Measurements from ENCODE around the gene ADAMTS16. TPM values are rescaled to one million over a fixed set of nuclear protein-coding genes. Genes with fewer than 3 reads are reported as not detected.

The ADAMTS16 gene
- total and polyA plus RNA-seq, 9 donors, result 4.3 to 12.1 (median 6.4) TPM

- Histone ChIP-seq H3K36me3 (ENCODE audit: control insufficient read depth, insufficient read depth, low read length) (no peaks in the 10 kb centered on the region), H3K27me3 (ENCODE audit: control insufficient read depth, insufficient read depth, low read length) (no peaks in the 10 kb centered on the region), H3K4me1 (ENCODE audit: control insufficient read depth, insufficient read depth, low read length) (peaks cover 4% of the 10 kb centered on the region), H3K4me3 (ENCODE audit: low read length) (no peak overlapping the region), H3K27ac (ENCODE audit: low read length) (no peak overlapping the region), H3K9me3 (replicated peaks; ENCODE audit: control insufficient read depth, low read depth, low read length) (peaks cover 4% of the 10 kb centered on the region)
- DNase-seq, result peak; percentile 16
- 100% methylated on average over 2 of the region's 7 CpGs for WGBS (ENCODE audit: insufficient coverage)
These were observed 151.2 kb downstream of the ADAMTS16 start for GRCh38 chr5:5291357-5291756.

GRCh38 chr5:5293029-5293428 lies 152.9 kb downstream of the ADAMTS16 start:
- Histone ChIP-seq H3K9me3 (replicated peaks; ENCODE audit: control insufficient read depth, low read depth, low read length) (peaks cover 4% of the 10 kb centered on the region), H3K36me3 (ENCODE audit: control insufficient read depth, insufficient read depth, low read length) (no peaks in the 10 kb centered on the region), H3K4me3 (ENCODE audit: low read length) (no peak overlapping the region), H3K27ac (ENCODE audit: low read length) (no peak overlapping the region), H3K27me3 (ENCODE audit: control insufficient read depth, insufficient read depth, low read length) (no peaks in the 10 kb centered on the region), H3K4me1 (ENCODE audit: control insufficient read depth, insufficient read depth, low read length) (peaks cover 7% of the 10 kb centered on the region)
- no peak for DNase-seq
- WGBS (ENCODE audit: insufficient coverage), result 74% methylated on average over 3 of the region's 5 CpGs

DNA sequence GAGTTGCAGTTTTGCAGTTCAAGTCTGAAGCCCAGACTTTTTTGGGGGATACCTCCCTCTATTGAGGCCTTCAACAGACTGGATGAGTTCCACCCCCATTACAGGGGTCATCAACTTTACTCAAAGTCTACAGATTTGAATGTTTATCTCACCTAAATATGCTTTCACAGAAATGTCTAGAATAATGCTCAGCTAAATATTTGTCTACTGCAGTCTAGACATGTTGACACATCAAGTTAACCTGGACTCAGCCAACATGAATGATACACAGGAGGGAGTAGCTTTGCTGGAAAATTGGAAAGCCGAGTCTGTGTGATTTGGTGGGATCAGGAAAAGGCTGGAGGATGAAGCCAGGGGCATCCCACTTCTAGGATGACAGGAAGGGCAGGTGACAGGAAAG lies 154.3 kb downstream of the ADAMTS16 start:
- peaks cover 4% of the 10 kb centered on the region for H3K9me3 ChIP-seq (replicated peaks; ENCODE audit: control insufficient read depth, low read depth, low read length)
- H3K27ac ChIP-seq (ENCODE audit: low read length), result no peak overlapping the region
- H3K36me3 ChIP-seq (ENCODE audit: control insufficient read depth, insufficient read depth, low read length), result no peaks in the 10 kb centered on the region
- H3K27me3 ChIP-seq (ENCODE audit: control insufficient read depth, insufficient read depth, low read length), result no peaks in the 10 kb centered on the region
- H3K4me3 ChIP-seq (ENCODE audit: low read length), result no peak overlapping the region
- no peak for DNase-seq
- H3K4me1 ChIP-seq (ENCODE audit: control insufficient read depth, insufficient read depth, low read length), result peaks cover 15% of the 10 kb centered on the region
- WGBS (ENCODE audit: insufficient coverage), result no CpG with 5 or more reads among the region's 1 CpG

- WGBS (ENCODE audit: insufficient coverage), result 56% methylated on average over 4 of the region's 4 CpGs
- Histone ChIP-seq H3K9me3 (replicated peaks; ENCODE audit: control insufficient read depth, low read depth, low read length) (peaks cover 4% of the 10 kb centered on the region), H3K27me3 (ENCODE audit: control insufficient read depth, insufficient read depth, low read length) (no peaks in the 10 kb centered on the region), H3K4me1 (ENCODE audit: control insufficient read depth, insufficient read depth, low read length) (peaks cover 15% of the 10 kb centered on the region), H3K36me3 (ENCODE audit: control insufficient read depth, insufficient read depth, low read length) (no peaks in the 10 kb centered on the region), H3K4me3 (ENCODE audit: low read length) (no peak overlapping the region), H3K27ac (ENCODE audit: low read length) (no peak overlapping the region)
- no peak for DNase-seq
These were observed 155.2 kb downstream of the ADAMTS16 start for GRCh38 chr5:5295351-5295750.

- H3K36me3 ChIP-seq (ENCODE audit: control insufficient read depth, insufficient read depth, low read length), result no peaks in the 10 kb centered on the region
- 60% methylated on average over 1 of the region's 6 CpGs for WGBS (ENCODE audit: insufficient coverage)
- DNase-seq, result no peak
- H3K9me3 ChIP-seq (replicated peaks; ENCODE audit: control insufficient read depth, low read depth, low read length), result peaks cover 4% of the 10 kb centered on the region
- H3K27ac ChIP-seq (ENCODE audit: low read length), result no peak overlapping the region
- H3K27me3 ChIP-seq (ENCODE audit: control insufficient read depth, insufficient read depth, low read length), result no peaks in the 10 kb centered on the region
- peaks cover 15% of the 10 kb centered on the region for H3K4me1 ChIP-seq (ENCODE audit: control insufficient read depth, insufficient read depth, low read length)
- H3K4me3 ChIP-seq (ENCODE audit: low read length), result no peak overlapping the region
These were observed 155.9 kb downstream of the ADAMTS16 start for GRCh38 chr5:5296051-5296450.

- Histone ChIP-seq H3K36me3 (ENCODE audit: control insufficient read depth, insufficient read depth, low read length) (no peaks in the 10 kb centered on the region), H3K4me3 (ENCODE audit: low read length) (no peak overlapping the region), H3K9me3 (replicated peaks; ENCODE audit: control insufficient read depth, low read depth, low read length) (peaks cover 11% of the 10 kb centered on the region), H3K27me3 (ENCODE audit: control insufficient read depth, insufficient read depth, low read length) (no peaks in the 10 kb centered on the region), H3K27ac (ENCODE audit: low read length) (no peak overlapping the region), H3K4me1 (ENCODE audit: control insufficient read depth, insufficient read depth, low read length) (peaks cover 15% of the 10 kb centered on the region)
- no peak for DNase-seq
- 61% methylated on average over 3 of the region's 9 CpGs for WGBS (ENCODE audit: insufficient coverage)
These were observed 157.4 kb downstream of the ADAMTS16 start for GRCh38 chr5:5297432-5298067.

- Histone ChIP-seq H3K27ac (ENCODE audit: low read length) (no peak overlapping the region), H3K4me3 (ENCODE audit: low read length) (no peak overlapping the region), H3K4me1 (ENCODE audit: control insufficient read depth, insufficient read depth, low read length) (peaks cover 15% of the 10 kb centered on the region), H3K9me3 (replicated peaks; ENCODE audit: control insufficient read depth, low read depth, low read length) (peaks cover 11% of the 10 kb centered on the region), H3K27me3 (ENCODE audit: control insufficient read depth, insufficient read depth, low read length) (no peaks in the 10 kb centered on the region), H3K36me3 (ENCODE audit: control insufficient read depth, insufficient read depth, low read length) (no peaks in the 10 kb centered on the region)
- DNase-seq, result peak; percentile 20
- whole genome bisulfite sequencing (ENCODE audit: insufficient coverage), result 56% methylated on average over 2 of the region's 4 CpGs
These were observed 158.0 kb downstream of the ADAMTS16 start for GRCh38 chr5:5298068-5298633.

- peaks cover 9% of the 10 kb centered on the region for H3K9me3 ChIP-seq (replicated peaks; ENCODE audit: control insufficient read depth, low read depth, low read length)
- H3K27ac ChIP-seq (ENCODE audit: low read length), result no peak overlapping the region
- H3K36me3 ChIP-seq (ENCODE audit: control insufficient read depth, insufficient read depth, low read length), result no peaks in the 10 kb centered on the region
- no peak overlapping the region for H3K4me3 ChIP-seq (ENCODE audit: low read length)
- H3K4me1 ChIP-seq (ENCODE audit: control insufficient read depth, insufficient read depth, low read length), result peaks cover 19% of the 10 kb centered on the region
- peak; percentile 21 for DNase-seq
- no peaks in the 10 kb centered on the region for H3K27me3 ChIP-seq (ENCODE audit: control insufficient read depth, insufficient read depth, low read length)
- WGBS (ENCODE audit: insufficient coverage), result 82% methylated on average over 8 of the region's 13 CpGs
These were observed 158.9 kb downstream of the ADAMTS16 start for GRCh38 chr5:5298841-5299541.

DNA sequence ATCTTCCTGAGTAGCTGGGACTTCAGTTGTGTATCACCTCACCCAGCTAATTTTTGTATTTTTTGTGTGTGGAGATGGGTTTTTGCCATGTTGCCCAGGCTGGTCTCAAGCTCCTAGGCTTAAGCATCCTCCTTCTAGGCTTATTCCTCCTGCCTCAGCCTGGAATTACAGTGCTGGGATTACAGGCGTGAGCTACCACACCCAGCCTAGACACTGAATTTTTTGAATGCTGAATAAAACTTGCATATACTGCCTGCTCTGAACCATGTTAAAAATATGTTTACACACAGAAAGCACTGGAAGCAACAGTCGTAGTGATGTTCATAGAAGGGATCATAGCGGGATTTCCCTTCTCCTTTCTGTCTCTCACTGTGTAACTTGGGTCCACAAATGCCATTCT lies 161.0 kb downstream of the ADAMTS16 start:
- H3K4me1 ChIP-seq (ENCODE audit: control insufficient read depth, insufficient read depth, low read length), result peaks cover 17% of the 10 kb centered on the region
- no peaks in the 10 kb centered on the region for H3K27me3 ChIP-seq (ENCODE audit: control insufficient read depth, insufficient read depth, low read length)
- no peaks in the 10 kb centered on the region for H3K36me3 ChIP-seq (ENCODE audit: control insufficient read depth, insufficient read depth, low read length)
- H3K27ac ChIP-seq (ENCODE audit: low read length), result no peak overlapping the region
- no peak for DNase-seq
- H3K4me3 ChIP-seq (ENCODE audit: low read length), result no peak overlapping the region
- peaks cover 7% of the 10 kb centered on the region for H3K9me3 ChIP-seq (replicated peaks; ENCODE audit: control insufficient read depth, low read depth, low read length)
- no CpG with 5 or more reads among the region's 3 CpGs for WGBS (ENCODE audit: insufficient coverage)

DNA sequence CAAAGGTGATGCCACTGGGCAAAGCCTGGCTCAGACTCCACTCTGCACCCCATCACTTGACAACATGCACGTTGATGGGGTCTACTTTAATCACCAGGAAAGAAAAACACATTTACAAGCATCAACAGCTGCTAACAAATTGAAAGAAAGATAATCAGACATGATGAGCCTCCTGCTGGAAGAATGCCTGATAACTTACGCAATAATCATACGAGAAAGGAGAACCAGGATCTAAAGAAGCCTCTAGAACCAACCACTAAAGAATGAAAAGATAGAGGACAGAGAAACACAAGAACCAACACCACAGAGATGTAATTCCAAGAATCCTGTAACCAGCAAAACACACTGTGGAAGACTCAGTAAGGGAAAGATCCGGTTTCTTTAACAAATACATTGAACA lies 162.1 kb downstream of the ADAMTS16 start:
- no peaks in the 10 kb centered on the region for H3K27me3 ChIP-seq (ENCODE audit: control insufficient read depth, insufficient read depth, low read length)
- H3K4me1 ChIP-seq (ENCODE audit: control insufficient read depth, insufficient read depth, low read length), result peaks cover 25% of the 10 kb centered on the region
- peaks cover 7% of the 10 kb centered on the region for H3K9me3 ChIP-seq (replicated peaks; ENCODE audit: control insufficient read depth, low read depth, low read length)
- no peak overlapping the region for H3K4me3 ChIP-seq (ENCODE audit: low read length)
- DNase-seq, result no peak
- WGBS (ENCODE audit: insufficient coverage), result no CpG with 5 or more reads among the region's 4 CpGs
- no peaks in the 10 kb centered on the region for H3K36me3 ChIP-seq (ENCODE audit: control insufficient read depth, insufficient read depth, low read length)
- H3K27ac ChIP-seq (ENCODE audit: low read length), result no peak overlapping the region
